ENCODE results near the gene COX7A2L. TPM values are rescaled to one million over a fixed set of nuclear protein-coding genes. Genes with fewer than 3 reads are reported as not detected.
A peak's percentile ranks its signal among the peaks of the same experiment; 100 is the strongest.

Gene COX7A2L
- total RNA-seq (100 to 1,000 TPM; 130 to 294 (median 162) TPM), polyA plus RNA-seq (100 to 1,000 TPM; 189 to 254 TPM)
- long read RNA-seq, donor 1, transcript COX7A2L-201 (3 exons, 1,112 nt): major isoform, 1,025 of 1,052 reads
- long read RNA-seq, donor 1, partial matches to known transcripts: 9 of 1,052 reads
- long read RNA-seq, donor 1, other reads (novel, unspliced or antisense): 15 of 1,052 reads
- long read RNA-seq, donor 2, transcript COX7A2L-201 (3 exons, 1,112 nt): major isoform, 219 of 306 reads
- long read RNA-seq, donor 2, partial matches to known transcripts: 66 of 306 reads
- long read RNA-seq, donor 2, other reads (novel, unspliced or antisense): 17 of 306 reads
- long read RNA-seq, donor 3, transcript COX7A2L-201 (3 exons, 1,112 nt): major isoform, 224 of 238 reads
- long read RNA-seq, donor 3, partial matches to known transcripts: 1 of 238 reads
- long read RNA-seq, donor 3, other reads (novel, unspliced or antisense): 10 of 238 reads

GRCh38 chr2:42360890-42361727, at the start of gene COX7A2L:
COX7A2L (minus strand) TSS chr2:42361217; CDS start chr2:42361161, 56 bp downstream.
- intact Hi-C loops (cut with DNase I): loop anchor here in 3 of 4 donors (5.0 to 10.0 kb wide), 4 partner anchors 259 to 506 kb away; no protein-coding TSS in a partner anchor
- H3K4me3 ChIP-seq: peak within 1 kb of the TSS; percentile 99
- no peaks in the 10 kb centered on the region for H3K36me3 ChIP-seq
- no peaks in the 10 kb centered on the region for H3K27me3 ChIP-seq
- DNase-seq: peak; percentile 97 to 99 (median 98)
- H3K4me1 ChIP-seq (ENCODE audit: insufficient read depth): peaks cover 5% of the 10 kb centered on the region
- 0 to 1% (median 0%) methylated on average over 61 of the region's 61 CpGs for WGBS, 3 donors
- TF ChIP-seq EP300 (IDR thresholded peaks at IDR 0.05) (no peak), POLR2A (IDR thresholded peaks at IDR 0.05) (peak; percentile 81)
- TF ChIP-seq, protein P1, sequence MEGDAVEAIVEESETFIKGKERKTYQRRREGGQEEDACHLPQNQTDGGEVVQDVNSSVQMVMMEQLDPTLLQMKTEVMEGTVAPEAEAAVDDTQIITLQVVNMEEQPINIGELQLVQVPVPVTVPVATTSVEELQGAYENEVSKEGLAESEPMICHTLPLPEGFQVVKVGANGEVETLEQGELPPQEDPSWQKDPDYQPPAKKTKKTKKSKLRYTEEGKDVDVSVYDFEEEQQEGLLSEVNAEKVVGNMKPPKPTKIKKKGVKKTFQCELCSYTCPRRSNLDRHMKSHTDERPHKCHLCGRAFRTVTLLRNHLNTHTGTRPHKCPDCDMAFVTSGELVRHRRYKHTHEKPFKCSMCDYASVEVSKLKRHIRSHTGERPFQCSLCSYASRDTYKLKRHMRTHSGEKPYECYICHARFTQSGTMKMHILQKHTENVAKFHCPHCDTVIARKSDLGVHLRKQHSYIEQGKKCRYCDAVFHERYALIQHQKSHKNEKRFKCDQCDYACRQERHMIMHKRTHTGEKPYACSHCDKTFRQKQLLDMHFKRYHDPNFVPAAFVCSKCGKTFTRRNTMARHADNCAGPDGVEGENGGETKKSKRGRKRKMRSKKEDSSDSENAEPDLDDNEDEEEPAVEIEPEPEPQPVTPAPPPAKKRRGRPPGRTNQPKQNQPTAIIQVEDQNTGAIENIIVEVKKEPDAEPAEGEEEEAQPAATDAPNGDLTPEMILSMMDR (IDR thresholded peaks at IDR 0.05): peak in 2 of 3 donors; percentile 18 to 38
- H3K9me3 ChIP-seq: no peaks in the 10 kb centered on the region
- H3K27ac ChIP-seq: peak within 1 kb of the TSS; percentile 70 to 89

- intact Hi-C loops (cut with DNase I): no loop called here
- TF ChIP-seq EP300 (IDR thresholded peaks at IDR 0.05) (no peak), POLR2A (IDR thresholded peaks at IDR 0.05) (no peak)
- TF ChIP-seq, protein P1 (IDR thresholded peaks at IDR 0.05): no peak
- H3K4me3 ChIP-seq: no peak overlapping the region
- no peak overlapping the region for H3K27ac ChIP-seq
- 82 to 95% (median 95%) methylated on average over 6 to 8 of the region's 8 CpGs for WGBS, 3 donors
- H3K36me3 ChIP-seq: no peaks in the 10 kb centered on the region
- DNase-seq: no peak
- no peaks in the 10 kb centered on the region for H3K4me1 ChIP-seq (ENCODE audit: insufficient read depth)
- no peaks in the 10 kb centered on the region for H3K27me3 ChIP-seq
- H3K9me3 ChIP-seq: no peaks in the 10 kb centered on the region
Measured at GRCh38 chr2:42408009-42408408, 47.0 kb upstream of the COX7A2L start.

DNA sequence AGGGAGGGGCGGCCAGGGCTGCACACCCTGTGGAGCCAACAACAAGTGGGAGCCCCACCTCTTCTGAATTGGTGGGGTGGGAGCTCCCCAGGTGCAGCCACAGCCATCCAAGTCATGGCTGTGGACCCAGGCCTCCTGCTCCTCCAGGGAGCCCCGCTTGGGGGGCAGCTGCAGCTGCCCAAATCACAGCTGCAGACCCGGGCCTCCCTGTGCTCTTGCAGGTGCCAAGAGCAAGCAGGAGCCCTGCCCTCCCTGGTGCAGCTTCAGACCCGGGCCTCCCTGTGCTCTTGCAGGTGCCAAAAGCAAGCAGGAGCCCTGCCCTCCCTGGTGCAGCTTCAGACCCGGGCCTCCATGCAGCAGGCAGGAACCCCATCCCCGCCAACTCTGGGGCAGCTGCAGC, 46.5 kb upstream of the COX7A2L start:
- H3K36me3 ChIP-seq: no peaks in the 10 kb centered on the region
- no peak overlapping the region for H3K27ac ChIP-seq
- no peak overlapping the region for H3K4me3 ChIP-seq
- no peaks in the 10 kb centered on the region for H3K9me3 ChIP-seq
- 81 to 90% (median 82%) methylated on average over 4 to 6 of the region's 6 CpGs for WGBS, 3 donors
- no peak for DNase-seq
- no peaks in the 10 kb centered on the region for H3K4me1 ChIP-seq (ENCODE audit: insufficient read depth)
- no peak for TF ChIP-seq POLR2A (IDR thresholded peaks at IDR 0.05)
- TF ChIP-seq EP300 (IDR thresholded peaks at IDR 0.05): no peak
- TF ChIP-seq, protein P1 (IDR thresholded peaks at IDR 0.05): no peak
- H3K27me3 ChIP-seq: no peaks in the 10 kb centered on the region
- intact Hi-C loops (cut with DNase I): no loop called here

DNA sequence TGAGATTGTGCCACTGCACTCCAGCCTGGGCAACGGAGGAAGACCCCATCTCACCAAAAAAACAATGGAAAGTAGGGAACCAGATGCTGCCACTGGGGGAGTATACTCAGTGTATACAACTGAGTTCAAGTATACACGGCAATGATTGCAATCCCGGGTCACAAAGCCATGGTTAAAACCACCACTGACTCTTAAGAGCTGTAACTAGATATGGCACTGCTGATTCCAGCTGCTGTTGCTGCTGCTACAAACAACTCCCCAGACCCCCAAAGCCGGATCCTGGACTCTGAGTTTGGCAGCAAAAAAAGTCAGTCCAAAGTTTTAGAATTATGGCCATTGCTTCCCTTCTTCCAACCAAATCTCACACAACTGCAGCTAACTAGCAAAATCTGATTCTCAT, 43.7 kb upstream of the COX7A2L start:
- no peaks in the 10 kb centered on the region for H3K9me3 ChIP-seq
- no peak overlapping the region for H3K27ac ChIP-seq
- no peaks in the 10 kb centered on the region for H3K27me3 ChIP-seq
- WGBS, 3 donors: 40 to 67% (median 40%) methylated on average over 4 of the region's 4 CpGs
- H3K36me3 ChIP-seq: no peaks in the 10 kb centered on the region
- H3K4me1 ChIP-seq (ENCODE audit: insufficient read depth): no peaks in the 10 kb centered on the region
- intact Hi-C loops (cut with DNase I): no loop called here
- TF ChIP-seq, protein P1 (IDR thresholded peaks at IDR 0.05): no peak
- TF ChIP-seq EP300 (IDR thresholded peaks at IDR 0.05): no peak
- TF ChIP-seq POLR2A (IDR thresholded peaks at IDR 0.05): no peak
- DNase-seq: no peak
- no peak overlapping the region for H3K4me3 ChIP-seq

All from ovary (tissue), 10 donors.